GM12891 (cell line): ENCODE measurements around the gene MGMT.

Experiments used
- POLR2A ChIP-seq: IDR thresholded peaks from 2 replicates; pipeline ENCODE4 v1.6.1; 2011; ENCODE audit warnings: low read depth, low read length, control low read depth
- POLR2AphosphoS5 ChIP-seq: IDR thresholded peaks from 2 replicates; pipeline ENCODE4 v1.6.1; 2011; ENCODE audit warnings: low read depth, low read length, control low read depth
- POU2F2 ChIP-seq: IDR thresholded peaks from 2 replicates; pipeline ENCODE4 v1.6.1; 2011; ENCODE audit warnings: low read depth, mild to moderate bottlenecking, control low read depth, low read length, moderate library complexity
- SPI1 ChIP-seq: IDR thresholded peaks from 2 replicates; pipeline ENCODE4 v1.6.1; 2011; ENCODE audit warnings: low read depth, low read length, control low read depth

- TF ChIP-seq POLR2A (no peak), POLR2AphosphoS5 (no peak), SPI1 (no peak), POU2F2 (no peak)
These were observed 69.3 kb downstream of the MGMT start for GRCh38 chr10:129536336-129536735.
